GM18907 (cell line): ENCODE results near the gene WNT3.
"Not testable (repeated sequence)": the region's sequence is repeated elsewhere in the genome, so short reads cannot be mapped to it uniquely, and the experiment has no call there.

Experiments
- ATAC-seq: cut with Tn5 transposase; IDR thresholded peaks from one replicate; pipeline ENCODE4 v1.9.1; 2021; ENCODE audit warnings: mild to moderate bottlenecking, moderate library complexity; ENCODE audit not compliant: unreplicated experiment

WNT3 gene, protein sequence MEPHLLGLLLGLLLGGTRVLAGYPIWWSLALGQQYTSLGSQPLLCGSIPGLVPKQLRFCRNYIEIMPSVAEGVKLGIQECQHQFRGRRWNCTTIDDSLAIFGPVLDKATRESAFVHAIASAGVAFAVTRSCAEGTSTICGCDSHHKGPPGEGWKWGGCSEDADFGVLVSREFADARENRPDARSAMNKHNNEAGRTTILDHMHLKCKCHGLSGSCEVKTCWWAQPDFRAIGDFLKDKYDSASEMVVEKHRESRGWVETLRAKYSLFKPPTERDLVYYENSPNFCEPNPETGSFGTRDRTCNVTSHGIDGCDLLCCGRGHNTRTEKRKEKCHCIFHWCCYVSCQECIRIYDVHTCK

GRCh38 chr17:46818316-46818928 lies at the start of gene WNT3:
Gene WNT3, minus strand, starts transcription at chr17:46818692. Its CDS starts 95 bp downstream, at chr17:46818597.
- no peak for ATAC-seq

GRCh38 chr17:46866747-46867146 lies 48.3 kb upstream of the WNT3 start:
- no peak for ATAC-seq

DNA sequence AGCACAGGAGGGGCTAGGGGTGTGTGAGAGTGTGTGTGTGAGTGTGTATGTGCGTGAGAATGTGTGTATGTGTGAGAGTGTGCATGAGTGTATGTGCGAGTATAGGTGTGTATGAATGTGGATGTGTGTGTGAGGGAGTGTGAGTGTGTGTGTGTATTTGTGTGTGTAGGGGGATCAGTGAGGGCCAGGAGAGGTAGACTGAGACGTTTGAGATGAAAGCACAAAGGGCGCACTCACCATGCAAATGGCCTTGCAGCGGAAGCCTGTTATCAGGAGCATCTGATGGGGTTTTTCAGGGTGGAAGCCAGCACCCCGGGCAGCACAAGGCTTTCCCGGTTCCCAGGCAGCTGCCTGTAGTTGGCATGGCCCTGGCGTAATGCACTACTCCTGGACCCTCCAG lies 47.8 kb upstream of the WNT3 start:
- ATAC-seq = no peak

- no peak for ATAC-seq
Measured at GRCh38 chr17:46865100-46865499, 46.6 kb upstream of the WNT3 start.

DNA sequence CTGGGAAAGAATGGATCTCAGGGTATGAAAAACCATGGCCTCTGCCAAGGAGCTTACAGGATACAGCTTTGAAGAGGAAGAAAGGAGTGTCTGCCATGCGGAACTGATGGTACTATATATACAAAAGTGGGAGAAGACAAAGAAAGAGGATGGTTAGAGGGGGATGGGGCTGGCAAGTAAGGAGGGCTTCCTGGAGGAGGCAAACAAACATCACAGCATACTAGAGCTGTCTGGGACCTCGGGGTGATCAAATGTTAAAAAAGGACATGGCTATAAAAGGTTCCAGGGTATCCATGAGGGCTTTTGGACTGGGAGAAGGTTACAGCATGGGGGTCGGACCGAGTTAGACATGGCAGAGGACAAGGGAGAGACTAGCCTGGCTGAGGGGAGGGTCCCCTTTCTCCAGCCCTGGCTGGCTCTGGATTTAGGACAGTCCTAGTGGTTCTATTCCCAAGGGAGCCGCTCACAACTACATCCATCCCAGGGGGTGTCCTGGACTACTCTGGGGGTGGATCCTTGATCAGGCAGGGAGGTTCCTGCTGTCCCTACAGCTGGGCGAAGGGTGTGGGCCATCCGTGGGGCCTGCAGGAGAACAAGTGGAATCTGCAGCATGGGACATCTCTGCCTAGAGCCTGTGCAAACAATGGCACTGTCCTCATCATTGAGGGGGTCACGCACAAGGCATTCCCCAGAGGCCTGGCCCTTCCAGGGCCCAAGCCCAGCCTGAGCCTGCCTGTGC lies 45.1 kb upstream of the WNT3 start:
- ATAC-seq = no peak

- ATAC-seq = no peak
Measured at GRCh38 chr17:46862949-46863348, 44.5 kb upstream of the WNT3 start.

DNA sequence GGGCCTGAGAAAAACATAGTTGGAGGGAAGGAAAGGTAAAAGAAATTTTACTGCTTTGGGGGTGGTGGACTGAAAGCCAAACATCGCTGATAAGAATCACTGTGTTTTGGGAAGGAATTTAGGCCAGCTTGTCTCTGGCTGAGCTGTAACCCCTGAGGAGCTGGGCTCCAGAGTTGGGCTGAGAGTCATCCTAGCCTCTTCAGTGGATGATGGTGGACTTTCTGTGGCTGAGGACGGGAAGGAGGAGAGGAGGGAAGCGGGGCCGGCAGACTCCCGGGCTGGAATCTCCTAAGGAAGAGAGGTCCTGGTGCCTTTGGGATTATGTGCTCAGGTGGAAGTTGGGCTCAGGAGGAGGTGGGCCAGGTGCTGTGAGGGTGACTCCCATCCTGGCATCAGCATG lies 41.5 kb upstream of the WNT3 start:
- ATAC-seq = no peak

DNA sequence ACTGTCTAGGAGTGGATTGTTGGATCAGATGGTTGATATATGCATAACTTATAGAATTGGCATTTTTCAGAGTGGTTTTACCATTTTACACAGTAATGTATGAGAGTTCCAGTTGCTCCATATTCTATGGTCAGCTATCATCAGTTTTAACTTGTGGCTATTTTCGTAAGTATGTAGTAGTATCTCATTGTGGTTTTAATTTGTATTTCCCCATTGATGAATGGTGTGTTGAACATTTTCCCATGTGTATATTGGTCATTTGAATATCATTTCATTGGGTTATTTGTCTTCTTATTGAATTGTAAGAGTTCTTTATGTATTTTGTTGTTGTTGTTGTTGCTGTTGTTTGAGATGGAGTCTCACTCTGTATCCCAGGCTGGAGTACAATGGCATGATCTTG lies 39.1 kb upstream of the WNT3 start:
- ATAC-seq = no peak

DNA sequence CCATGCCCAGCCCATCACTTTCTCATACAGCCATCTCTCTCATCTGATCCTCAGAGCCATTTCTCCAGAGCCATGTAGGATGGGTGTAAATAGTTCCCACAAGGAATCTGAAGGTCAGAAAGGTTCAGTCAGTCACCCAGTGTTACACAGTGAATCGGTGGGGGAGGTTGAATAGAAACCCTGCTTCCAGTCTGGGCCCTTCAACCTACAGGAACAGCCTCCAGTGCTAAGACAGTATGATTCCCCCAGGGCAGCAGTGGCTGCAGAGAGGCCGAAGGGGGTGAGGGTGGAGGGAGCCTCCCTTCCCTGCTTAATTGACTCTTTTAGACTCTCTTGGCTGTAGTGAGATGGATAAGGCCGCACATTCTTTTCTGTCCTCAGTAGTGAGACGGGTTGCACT lies 36.5 kb upstream of the WNT3 start:
- no peak for ATAC-seq

DNA sequence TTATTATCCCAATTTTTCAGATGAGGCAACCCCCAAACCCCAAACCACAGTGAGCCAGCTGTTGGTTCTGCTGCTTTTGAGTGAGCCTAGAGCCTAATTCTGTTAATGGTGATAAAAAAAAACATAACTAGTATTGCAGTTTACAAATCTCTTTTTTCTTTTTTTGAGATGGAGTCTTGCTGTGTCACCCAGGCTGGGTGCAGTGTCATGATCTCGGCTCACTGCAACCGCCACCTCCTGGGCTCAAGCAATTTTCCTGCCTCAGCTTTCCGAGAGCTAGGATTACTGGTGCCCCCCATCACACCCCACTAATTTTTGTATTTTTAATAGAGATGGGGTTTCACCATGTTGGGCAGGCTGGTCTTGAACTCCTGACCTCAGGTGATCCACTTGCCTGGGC lies 36.0 kb upstream of the WNT3 start:
- ATAC-seq = no peak

GRCh38 chr17:46853896-46854444 lies 35.5 kb upstream of the WNT3 start:
- no peak for ATAC-seq

- ATAC-seq = no peak
Measured at GRCh38 chr17:46851029-46851741, 32.7 kb upstream of the WNT3 start, which contains the start of gene WNT9B. Gene WNT9B, plus strand, starts transcription at chr17:46851583. Its CDS starts 56 bp downstream, at chr17:46851639.

GRCh38 chr17:46850688-46851028 lies 32.2 kb upstream of the WNT3 start:
- ATAC-seq = no peak

- no peak for ATAC-seq
Measured at GRCh38 chr17:46848534-46848933, 30.0 kb upstream of the WNT3 start.

DNA sequence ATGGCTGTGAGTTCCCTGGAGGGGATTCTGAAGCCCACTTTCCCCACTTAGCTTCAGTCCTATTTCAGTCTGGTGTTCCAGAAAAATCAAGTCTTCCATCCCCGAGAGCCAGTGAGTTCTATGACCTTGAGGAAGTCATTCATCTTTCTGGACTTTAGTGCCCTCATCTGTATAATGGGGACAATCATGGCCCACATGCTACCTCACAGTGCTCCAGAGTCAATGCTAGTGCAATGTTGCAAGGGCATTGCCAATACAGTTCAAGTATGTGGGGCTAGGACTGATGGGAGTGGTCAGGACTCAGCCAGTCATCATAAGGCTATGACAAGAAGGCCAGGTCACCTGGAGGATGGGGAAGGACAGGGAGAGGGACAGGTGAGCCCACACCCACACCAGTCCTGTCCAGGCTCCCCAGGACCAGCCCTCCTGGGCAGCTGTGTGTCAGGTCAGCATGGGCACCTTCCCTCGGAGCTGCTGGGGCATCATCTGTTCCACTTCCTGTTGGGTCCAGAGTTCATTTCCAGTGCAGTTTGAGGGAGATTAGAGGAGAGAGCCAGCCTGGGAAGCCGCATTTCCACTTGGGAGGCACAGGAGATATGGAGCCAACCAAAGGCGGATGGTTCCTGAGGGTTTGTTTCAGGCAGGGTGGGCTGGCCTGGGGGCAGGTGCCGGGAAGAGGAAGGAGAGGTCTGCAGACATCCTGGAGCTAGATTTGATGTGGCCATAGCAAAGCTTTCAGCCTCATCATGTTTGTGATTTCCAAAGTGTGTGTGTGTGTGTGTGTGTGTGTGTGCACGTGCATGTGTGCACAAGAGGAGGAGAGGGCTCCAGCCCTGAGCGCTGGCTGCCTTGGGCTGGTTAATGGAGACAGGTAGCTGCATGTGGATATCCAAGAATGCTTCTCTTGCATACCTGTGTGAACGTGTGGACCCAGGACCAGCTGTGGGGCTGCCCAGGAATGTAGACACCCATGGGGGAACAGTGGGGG lies 29.0 kb upstream of the WNT3 start:
- ATAC-seq = no peak

- ATAC-seq = no peak
Measured at GRCh38 chr17:46842835-46843234, 24.3 kb upstream of the WNT3 start.

GRCh38 chr17:46841561-46842379 lies 23.3 kb upstream of the WNT3 start:
- ATAC-seq = no peak

- ATAC-seq = not testable (repeated sequence)
Measured at GRCh38 chr17:46840596-46840995, 22.1 kb upstream of the WNT3 start.

DNA sequence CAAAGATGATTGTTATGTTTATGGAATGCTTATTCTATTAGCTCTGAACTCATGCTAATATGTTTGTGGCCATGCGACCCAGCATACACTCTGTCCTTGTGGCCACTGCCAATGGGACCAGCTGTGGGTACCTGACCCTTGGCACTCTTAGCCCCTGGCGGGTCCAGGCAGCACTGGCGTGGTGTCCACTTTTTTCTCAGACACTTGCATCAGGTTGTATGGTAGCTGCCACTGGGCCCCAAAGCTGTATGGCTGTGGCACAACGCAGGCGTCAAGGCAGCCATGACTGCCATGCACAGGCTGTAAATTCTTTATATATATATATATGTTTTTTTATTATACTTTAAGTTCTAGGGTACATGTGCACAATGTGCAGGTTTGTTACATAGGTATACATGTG lies 20.7 kb upstream of the WNT3 start:
- no peak for ATAC-seq
